GM18520 (cell line): Measurements from ENCODE around the gene SORCS2.

Experiments
- ATAC-seq: cut with Tn5 transposase; IDR thresholded peaks from one replicate; pipeline ENCODE4 v1.9.1; 2021; ENCODE audit not compliant: unreplicated experiment

Gene SORCS2

DNA sequence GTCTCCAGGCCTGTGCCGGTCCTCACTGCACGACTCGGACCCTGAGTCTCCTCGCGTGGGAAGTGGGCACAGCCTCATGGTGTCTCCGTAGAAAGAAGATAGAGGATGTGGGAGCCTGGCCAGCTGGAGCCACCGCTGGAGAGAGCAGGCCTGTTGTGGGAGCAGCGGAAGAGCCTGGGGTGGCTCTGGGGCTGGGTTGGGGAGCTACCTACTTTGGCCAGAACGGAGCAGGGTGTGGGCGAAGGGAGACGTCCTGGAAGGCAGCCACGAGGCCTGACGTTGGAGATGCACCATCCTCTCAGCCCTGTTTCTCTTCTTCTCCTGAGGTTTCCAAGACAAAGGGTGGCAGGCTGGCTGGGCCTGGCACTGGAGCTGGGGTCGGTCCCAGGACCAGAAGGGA is 93.8 kb downstream of the SORCS2 start:
- no peak for ATAC-seq

DNA sequence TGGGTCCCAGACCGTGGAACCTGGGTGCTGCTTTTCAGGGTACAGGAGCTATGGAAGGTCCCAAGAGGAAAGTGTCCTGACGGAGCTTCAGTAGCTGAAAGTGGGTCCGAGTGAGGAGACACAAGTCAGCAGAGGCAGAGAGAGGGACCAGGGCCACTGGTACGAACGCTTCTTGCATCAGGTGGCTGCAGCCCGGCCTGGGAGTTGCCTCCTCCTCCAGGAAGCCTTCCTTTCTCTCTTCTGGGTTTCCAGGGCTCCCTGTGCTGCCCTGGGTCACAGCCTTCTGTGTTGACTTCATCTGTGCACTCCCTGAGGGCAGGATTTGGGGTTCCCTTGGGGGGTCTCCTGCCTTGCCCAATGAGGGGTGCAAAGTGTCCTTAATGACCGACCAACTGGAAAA is 94.5 kb downstream of the SORCS2 start:
- ATAC-seq, result no peak

DNA sequence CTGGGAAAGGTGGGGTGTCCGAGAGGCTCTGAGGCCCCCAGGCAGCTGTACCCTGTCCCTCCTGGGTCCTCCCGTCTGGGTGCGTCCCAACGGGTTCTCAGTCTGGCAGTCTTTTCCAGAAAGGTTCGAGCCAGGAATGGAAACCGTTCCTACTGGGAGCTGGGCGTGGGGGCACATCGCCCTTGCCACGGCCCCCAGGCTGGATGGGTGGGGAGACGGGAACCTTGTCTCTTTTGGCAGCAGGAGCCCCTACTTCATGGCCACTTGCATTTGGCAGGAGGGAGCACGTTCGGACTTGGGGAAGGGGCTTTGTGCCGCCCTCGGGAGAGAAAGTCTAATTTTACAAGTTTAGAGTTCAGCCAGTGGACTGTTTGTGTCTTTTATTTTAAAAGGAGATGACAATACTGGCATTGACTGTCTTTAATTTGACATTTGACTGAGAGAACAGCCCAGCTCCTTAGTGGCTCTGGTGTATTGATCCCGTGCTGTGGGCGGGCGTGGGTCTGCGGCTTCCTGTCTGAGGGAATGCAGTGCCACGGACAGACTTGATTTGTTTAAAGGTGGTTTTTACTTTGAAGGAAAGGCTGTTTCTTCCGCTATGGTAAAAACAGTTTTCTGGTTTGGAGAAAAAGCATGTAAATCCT is 95.1 kb downstream of the SORCS2 start:
- no peak for ATAC-seq

DNA sequence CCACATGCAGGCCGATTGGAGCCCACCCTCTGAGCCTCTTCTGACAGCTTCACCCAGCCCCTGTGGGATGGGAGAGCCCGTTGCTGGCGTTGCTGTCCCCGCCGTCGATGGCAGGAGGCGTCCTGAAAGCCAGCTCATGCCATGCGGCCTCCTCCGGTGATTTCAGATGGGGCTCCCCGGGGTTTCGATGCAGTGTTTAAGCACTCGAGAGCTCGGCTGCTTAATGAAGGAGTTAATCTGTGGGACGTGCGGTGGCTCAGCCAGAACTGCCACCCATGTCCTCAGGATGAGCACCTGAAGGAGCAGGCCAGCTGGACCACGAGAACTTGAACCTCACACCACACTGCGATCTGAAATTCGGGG is 95.6 kb downstream of the SORCS2 start:
- no peak for ATAC-seq

DNA sequence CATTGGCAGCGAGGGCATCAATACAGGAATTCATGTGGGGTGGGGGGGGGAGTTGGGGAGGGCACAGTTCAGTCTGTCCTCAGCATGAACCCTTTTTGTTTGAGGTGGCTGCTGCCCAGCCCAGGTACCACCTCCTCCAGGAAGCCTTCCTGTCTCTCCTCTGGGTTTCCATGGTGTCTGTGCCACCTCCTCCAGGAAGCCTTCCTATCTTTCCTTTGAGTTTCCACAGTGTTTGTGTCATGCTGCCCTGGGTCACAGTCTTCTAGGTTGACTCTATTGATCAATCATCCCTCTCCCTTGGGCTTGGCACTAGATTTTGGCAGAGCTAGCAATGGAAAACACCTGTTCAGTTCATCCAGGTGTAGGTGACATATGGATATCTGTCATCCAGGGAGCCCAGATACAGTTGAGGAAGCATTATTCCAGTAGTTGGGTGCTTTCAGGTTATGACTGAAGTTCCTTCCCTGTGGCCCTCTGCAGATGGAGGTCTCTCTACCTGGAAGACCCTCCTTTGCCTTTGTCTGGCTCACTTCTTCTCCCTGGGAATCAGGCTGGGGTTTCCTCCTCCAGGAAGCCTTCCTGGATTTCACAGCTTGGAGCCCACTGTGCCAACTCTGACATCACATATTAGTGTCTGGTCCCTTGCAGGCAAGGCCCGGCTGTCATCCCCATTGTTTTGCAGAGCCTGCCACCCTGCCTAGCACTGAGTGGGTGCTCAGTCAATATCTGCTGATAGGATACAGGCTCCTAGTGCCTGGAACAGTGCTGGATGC is 96.6 kb downstream of the SORCS2 start:
- ATAC-seq, result no peak

DNA sequence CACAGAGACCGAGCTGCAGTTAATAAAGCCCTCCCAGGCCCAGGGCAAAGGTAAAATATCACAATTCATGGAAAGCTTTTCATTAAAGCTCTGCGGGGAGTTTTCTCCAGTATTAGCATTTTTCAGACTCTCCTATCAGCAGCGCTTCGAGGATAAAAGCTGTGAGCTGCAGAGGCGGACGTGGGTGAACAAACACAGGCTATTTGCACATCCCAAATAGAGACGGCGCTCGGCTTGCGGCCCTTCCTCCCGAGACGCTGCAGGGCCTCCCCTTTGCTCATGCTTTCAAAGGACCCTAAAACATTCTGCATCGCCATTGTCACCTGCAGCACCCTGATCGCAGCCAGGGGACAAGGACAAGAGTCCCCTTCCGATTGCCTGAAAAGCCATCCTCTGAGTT is 97.3 kb downstream of the SORCS2 start:
- no peak for ATAC-seq

DNA sequence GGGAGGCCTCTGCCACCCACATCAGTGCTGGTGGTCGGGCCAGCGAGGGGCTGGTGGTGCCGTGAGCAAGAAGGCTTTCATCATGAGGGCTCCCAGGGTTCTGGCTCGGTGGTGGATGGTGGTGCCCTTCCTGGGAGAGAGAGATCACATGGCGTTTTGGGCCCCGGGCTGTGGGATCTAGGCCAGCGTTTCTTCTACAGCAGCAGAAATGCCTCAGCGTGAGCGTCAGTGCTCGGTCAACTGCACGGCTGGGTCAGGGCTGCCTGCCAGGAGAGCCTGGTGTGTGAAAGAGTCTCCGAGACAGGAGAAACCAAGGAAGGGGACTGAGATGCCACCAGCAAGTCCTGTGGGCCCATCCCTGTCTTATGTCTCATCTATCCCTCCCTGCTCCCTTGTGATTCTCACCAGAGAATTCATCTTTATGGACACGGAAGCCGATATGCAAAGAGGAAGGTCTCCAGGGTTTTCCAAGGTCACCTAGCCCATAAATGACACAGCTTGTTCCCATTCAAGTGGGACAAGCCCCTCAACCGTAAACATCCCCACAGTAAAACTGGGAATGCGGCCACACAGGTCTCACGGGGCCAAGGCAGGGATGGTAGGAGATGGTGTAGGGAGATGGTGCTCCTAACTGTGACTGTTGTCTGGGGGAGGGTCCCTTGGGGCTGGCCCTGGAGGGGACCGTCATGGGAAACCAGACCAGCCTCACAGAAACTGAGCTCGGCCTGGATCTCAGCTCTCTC is 99.2 kb downstream of the SORCS2 start:
- ATAC-seq, result no peak

DNA sequence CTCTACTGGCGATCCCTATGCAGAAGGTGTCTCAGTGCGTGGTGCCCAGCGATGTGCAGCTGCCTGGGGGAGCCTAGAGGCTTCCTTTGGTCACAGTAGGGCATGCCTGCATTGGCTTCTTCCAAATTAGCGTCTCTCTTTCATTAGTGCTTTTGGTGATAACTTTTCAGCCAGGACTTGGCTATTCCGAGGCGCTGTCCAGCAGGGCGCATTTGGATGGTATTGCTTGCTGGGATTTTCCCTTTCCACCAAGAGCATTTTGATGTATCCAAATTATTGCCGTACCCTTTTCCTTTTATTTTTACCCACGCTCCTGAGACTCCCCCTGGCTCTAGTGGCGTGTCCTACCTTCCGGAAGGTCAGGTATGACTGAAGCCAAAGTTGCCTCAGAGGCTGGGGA is 101.4 kb downstream of the SORCS2 start:
- no peak for ATAC-seq

DNA sequence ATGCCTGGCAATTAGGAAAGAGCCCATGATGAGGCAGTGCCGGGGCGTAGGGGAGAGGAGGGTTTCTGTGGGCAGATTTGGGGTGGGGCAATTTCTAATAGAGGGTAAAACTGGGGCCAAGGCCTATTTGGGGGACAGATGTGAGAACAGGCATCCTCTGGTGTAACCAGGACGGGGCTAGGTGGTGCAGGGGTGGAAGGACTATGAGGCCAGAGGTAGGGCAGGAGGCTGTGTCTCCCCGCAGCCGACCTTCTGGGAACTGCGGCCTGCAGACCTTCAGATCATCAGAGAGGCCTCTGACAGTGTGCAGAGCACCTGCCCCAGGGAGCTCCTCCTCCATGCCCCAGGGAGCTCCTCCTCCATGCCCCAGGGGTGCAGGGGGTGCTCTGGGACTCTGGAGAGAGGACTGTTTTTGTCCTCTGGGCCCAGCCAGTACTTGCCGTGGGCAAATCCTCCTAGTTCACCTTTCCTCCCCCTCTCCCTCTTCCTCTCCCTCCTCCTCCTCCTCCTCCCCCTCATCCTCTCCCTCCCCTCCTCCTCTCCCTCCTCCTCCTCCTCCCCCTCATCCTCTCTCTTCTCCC is 101.9 kb downstream of the SORCS2 start:
- no peak for ATAC-seq

DNA sequence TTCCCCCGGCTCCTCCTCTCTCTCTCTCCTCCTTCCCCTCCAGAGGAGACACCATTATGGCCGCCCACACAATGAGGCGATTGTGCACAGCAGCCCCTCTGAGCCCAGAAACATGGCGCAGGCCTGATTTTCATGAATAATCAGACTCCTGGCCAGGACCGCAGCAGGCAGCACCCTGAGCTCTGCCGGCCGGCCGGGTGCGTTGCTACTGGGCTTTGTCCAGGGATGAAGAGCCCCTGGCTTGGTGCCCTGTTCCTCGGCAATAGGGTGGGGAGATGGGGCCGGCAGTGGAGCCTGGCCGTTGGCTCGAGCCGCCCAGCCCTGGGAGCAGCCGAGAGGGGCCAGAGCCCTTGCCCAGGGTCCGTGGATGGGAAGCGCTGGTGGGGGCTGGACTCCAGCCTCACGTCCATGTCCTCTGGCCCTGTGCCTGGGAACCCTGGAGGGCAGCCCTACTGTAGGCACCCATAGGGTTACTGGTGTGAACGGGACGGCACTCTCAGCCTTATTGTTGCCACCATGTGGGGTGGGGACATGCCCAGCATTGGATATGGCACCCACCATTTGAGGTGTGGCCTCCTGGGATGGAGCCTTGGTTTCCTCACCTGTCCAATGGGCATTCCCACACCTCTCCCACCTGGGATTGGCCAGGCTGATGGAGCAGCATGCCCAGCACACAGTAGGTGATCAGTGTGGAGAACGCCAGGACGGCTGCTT is 103.0 kb downstream of the SORCS2 start:
- ATAC-seq, result no peak

DNA sequence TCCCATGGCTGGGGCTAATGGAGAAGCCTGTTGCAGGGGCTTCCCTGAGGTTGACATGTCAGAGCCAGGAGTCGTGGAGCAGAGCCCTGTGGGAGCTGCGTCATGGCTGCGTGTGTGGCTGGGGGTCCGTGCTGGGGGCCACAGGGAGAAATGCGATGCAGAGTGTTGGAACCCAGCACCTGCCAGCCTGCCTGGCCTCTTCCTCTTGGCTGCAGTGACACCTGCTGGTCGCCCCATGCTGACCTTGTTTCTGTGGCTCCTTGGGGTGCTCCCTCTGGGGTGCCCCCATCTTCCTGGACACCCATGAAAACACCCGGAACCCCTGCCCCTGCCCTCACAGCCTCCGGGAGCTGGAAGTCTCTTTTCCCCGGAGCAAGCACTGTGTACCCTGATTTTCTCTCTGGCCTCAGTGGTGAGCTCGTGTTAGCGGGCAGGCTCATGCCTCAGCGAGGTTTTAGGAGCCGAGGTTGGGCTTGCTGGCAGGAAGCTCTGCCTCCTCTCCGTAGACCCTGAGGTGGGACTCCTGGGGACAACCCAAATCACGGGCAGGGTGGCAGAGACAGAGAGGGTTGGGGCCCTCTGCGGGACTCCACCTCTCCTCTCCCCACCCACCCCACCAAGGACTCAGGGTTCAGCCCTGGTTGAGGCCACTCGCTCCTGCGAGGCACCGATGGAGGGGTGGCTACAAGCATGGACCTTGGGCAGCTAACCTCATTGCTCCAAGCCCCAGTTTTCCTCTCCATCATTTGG is 103.7 kb downstream of the SORCS2 start:
- no peak for ATAC-seq

DNA sequence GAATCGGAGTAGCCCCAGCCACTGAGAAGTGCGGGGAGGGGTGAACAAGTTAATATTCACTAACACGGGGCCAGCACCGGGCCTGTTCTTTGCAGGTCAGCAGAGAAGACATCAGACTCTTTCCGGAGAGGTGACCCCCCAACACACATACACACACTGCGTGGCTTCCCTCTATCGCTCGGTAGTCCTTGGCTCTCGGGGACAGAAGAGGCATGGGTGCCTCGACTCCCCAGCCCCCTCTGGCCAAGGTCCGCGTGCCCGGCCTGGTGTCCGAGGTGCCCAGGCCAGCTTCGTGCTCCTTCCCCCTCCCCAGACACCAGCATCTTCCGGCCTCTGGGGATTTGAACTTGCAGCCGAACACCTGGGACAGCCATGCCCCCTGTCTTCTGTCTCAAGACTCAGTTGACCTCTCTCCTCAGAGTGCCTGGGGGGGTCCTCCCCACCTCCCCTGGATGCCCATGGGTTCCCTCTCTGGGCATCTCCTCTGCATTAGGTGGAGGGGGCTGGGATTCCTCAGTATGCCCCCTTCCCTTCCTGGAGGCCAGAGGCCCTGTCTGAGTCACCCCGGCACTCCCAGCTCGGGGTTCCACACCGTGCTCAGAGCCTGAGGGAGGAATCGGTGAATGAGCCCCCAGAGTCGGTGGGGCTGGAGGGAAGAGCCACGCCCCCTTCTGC is 104.5 kb downstream of the SORCS2 start:
- ATAC-seq, result no peak

DNA sequence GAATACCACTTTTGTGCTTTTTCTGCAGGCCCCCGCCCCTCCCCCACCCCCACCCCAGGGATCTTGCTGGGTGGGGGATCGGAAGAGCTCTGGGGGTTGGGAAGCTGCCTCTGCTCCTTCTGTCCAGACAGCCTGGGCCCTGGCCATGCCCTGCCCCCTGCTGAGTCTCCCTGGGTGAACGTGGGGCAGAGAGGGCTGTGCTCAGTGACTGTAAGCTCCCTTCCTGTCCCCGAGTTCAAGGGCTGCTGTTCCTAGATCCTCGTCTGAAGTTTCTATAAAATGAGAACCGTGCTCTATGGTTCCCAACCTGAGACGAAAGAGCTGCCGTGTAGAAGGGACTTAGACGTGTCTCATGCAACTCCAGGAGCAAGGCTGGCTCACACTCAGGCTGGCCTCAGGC is 105.0 kb downstream of the SORCS2 start:
- ATAC-seq, result no peak

DNA sequence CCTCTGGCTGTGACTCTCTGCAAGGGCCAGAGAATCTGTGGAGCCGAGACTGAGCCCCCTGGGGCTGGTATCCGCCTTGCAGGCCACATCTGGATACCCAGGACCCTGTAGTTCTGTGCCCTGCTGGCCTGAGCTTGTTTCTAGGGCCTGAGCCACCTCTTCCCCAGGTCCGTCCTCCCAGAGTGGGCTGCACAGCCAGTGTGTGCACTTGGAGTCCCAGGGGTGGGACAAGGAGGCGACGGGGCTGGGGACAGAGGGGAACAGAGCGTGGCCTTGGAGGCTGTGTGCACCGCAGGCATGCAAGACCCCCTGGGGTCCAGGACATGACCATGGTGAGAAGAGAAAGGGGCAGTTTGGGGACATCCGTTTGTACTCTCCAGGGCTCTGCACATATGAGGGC is 105.5 kb downstream of the SORCS2 start:
- no peak for ATAC-seq

DNA sequence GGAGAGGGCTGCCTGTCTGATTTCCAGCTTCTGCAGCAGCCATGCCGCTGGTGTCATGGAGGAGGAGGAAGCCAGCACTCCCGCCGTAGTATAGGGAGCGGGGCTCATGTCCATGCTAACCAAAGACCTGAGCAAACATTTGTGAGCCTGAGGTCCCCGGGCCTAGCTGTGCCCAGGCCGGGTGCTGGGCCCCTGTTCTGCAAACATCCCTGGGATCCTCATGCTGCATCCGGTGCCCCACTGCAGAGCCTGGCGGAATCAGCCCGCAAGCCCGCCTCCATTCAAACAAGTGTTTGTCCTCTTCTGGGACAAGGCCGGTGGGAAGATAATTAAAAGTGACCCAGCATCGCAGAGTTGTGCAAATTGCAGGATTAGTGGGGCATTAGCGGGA is 106.3 kb downstream of the SORCS2 start:
- ATAC-seq, result no peak

DNA sequence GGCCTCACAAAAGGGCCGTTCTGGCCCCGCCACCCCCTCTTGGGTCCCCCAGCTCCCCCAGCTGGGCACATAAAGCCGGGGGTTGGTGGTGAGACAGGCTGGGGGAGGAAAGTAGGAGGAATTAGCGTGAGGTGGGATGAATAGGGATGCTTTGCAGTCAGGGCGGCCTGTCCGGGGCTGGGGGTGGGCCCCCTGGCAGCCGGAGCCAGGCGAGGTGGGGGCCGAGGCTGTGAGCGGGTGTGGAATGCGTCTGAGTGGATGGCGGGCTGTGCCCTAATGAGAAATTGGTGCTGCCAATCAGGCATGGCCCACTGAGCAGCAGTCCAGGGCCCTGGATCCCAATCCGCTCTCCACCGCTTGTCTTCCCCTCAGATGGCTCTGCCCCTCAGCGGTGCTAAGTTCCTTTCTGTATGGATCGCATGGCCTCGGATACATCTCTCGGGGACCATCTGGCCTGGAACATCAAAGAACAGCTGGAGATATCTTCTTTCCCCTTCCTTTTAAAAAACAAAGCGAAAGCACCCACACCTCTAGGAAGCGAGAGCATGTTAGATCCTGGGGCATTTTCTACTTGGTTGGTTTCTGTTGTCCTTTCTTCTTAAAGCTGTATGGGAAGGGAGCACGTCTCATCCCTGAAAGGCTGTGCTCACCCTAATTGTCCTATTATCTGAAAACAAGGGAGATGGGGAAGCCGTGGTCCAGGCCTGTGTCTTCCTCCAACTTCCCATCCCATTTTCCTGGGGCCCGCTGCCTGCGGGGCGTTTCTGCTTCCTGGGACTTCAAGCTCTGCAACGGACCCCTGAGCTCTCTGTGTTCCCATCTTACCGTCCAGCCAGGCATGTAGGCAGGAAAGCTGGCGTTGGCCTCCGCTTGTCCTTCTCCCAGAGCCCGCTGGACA is 106.9 kb downstream of the SORCS2 start:
- no peak for ATAC-seq

DNA sequence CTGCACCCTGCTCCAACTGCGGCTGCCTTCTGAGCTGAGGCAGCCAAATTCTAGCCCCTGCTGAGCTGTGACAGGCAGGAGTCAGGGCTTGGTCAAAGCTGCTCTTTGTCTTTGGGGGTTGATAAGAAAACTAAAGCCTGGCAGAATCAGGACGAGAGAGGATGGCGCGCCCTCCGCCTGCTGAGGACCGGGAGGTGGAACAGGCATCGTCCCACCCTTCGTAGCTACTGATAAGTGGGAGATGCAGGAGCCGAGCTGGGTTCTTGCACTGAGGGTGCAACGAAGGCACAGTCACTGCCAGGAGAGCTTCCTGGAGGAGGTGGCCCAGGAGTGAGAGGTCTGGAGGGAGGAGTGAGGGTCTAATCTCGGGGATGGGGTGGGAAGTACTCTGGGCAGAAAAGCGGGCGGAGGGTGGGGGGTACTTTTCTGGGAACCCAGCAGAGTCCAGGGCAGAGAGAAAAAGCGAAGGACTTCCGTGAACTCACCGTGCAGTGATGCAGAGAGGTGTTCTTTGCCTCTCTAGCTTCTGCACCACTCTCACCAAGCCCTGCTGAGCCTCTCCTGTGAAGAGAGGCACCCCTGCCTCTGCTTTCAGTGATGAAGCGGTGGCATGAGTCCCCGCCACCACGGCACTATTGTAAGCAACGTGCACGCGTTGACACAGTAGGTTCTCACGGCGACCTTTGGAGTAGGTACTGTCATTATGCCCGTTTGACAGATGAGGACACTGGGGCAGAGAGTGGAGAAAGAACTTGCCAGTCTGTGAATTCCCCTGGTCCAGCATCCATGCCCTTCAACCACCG is 107.8 kb downstream of the SORCS2 start:
- ATAC-seq, result no peak

DNA sequence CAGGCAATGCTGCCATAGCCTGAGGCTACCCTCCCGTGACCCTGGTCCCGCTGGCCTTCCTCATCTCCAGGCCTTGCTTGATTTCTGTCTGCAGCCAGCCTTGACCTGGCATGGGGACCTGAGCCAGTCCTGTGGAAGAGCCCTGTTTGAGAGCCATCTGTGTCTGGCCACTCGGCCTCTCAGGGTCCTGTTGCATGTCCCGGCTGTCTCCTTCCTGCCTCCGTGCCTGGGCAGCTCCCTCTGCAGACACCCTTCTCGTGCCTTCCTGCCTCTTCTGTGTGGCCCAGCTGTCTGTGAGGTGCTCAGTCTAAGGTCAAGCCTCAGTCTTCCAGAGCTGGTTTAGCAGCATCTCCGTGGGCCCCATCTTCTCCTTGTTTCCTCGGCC is 108.4 kb downstream of the SORCS2 start:
- ATAC-seq, result no peak
